Colonic mucosa (tissue), 4 donors: ENCODE results near the gene TUBB1. TPM values are rescaled to one million over a fixed set of nuclear protein-coding genes. Genes with fewer than 3 reads are reported as not detected.
"Not testable (repeated sequence)": the region's sequence is repeated elsewhere in the genome, so short reads cannot be mapped to it uniquely, and the experiment has no call there.

Experiments
- DNase-seq: peaks from one replicate; pipeline ENCODE4 v3.0.0-alpha.2; 2020
- H3K27ac ChIP-seq: fragments of 200-600 bp; one replicate; pipeline ENCODE4 v1.8.0; 2021
- H3K27me3 ChIP-seq: fragments of 200-600 bp; one replicate; pipeline ENCODE4 v1.8.0; 2021
- H3K36me3 ChIP-seq: fragments of 200-600 bp; one replicate; pipeline ENCODE4 v1.8.0; 2021
- H3K4me1 ChIP-seq: fragments of 200-600 bp; one replicate; pipeline ENCODE4 v1.8.0; 2021; ENCODE audit warnings: mild to moderate bottlenecking
- H3K4me3 ChIP-seq: fragments of 200-600 bp; one replicate; pipeline ENCODE4 v1.8.0; 2021
- H3K9ac ChIP-seq, 2 donors: one replicate each; pipeline ENCODE4 v1.7.0; 2013; ENCODE audit warnings: control low read depth in 2 of 2, low read depth in 2 of 2, low read length in 2 of 2
- H3K9me3 ChIP-seq: fragments of 200-600 bp; one replicate; pipeline ENCODE4 v1.8.0; 2021
- intact Hi-C: fragments of 100-400 bp; cut with DNase I; formaldehyde crosslinking; loops from one replicate; pipeline ENCODE4 v1.14.1; 2022
- total RNA-seq, 2 donors: library from RNA; stranded (reverse); fragmentation: NEBNext Ultra II Directional in 1 of 2; extraction: Animal tissue kit (Norgen Biotek cat#: 25700) in 1 of 2; gene quantifications; one replicate each; pipeline ENCODE4 v1.2.1, GENCODE V29; 2021
- TF ChIP-seq, protein P1 (sequence below): fragments of 200-600 bp; IDR thresholded peaks from one replicate; pipeline ENCODE4 v1.8.0; 2022; ENCODE audit warnings: antibody characterized with exemption, mild to moderate bottlenecking
- donor health status: healthy.
- donor health status: DM: no; HTN: no; CAD: no.
- donor health status: DM: no; HTN: no; CAD: no.

The TUBB1 gene
- total RNA-seq, 2 donors from 2014 or later = not detected

DNA sequence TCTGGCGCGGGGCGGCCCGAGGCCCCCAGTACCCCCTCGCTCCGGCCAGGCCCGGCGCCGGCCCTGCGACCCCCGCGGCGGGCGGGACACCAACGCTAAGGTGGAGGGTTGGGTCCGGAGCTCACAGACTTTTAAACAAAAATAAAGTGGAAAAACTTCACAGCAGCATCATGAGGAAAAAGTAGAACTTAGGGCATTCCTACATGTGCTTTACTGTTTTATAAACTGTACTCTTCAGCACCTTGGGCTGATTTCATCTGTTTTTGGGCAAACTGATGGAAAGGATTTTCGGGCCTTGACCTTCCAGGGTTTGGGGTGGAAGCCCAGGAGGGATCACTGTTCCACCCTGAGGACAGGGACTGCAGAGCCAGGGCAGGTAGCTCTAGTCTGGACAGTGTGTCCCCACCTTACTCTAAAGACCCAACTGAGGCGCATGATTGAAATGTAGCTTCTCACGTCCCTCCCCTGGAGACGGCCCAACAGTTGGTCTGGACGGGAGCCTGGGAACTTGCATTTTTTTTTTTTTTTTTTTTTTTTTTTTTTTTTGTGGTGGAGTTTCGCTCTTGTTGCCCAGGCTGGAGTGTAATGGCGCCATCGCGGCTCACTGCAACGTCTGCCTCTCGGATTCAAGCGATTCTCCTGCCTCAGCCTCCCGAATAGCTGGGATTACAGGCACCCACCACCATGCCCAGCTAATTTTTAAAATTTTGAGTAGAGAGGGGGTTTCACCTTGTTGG lies 37.4 kb upstream of the TUBB1 start:
- H3K4me1 ChIP-seq = no peaks in the 10 kb centered on the region
- no peaks in the 10 kb centered on the region for H3K27me3 ChIP-seq
- H3K4me3 ChIP-seq = peak overlapping the region; percentile 58
- peak overlapping the region; percentile 24 for H3K27ac ChIP-seq
- H3K9me3 ChIP-seq = no peaks in the 10 kb centered on the region
- intact Hi-C loops = loop anchor here (5.0 kb wide), 1 partner anchor 79 kb away; no protein-coding TSS in a partner anchor
- peak overlapping the region; percentile 76 to 94 for H3K9ac ChIP-seq
- TF ChIP-seq, protein P1, sequence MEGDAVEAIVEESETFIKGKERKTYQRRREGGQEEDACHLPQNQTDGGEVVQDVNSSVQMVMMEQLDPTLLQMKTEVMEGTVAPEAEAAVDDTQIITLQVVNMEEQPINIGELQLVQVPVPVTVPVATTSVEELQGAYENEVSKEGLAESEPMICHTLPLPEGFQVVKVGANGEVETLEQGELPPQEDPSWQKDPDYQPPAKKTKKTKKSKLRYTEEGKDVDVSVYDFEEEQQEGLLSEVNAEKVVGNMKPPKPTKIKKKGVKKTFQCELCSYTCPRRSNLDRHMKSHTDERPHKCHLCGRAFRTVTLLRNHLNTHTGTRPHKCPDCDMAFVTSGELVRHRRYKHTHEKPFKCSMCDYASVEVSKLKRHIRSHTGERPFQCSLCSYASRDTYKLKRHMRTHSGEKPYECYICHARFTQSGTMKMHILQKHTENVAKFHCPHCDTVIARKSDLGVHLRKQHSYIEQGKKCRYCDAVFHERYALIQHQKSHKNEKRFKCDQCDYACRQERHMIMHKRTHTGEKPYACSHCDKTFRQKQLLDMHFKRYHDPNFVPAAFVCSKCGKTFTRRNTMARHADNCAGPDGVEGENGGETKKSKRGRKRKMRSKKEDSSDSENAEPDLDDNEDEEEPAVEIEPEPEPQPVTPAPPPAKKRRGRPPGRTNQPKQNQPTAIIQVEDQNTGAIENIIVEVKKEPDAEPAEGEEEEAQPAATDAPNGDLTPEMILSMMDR = no peak
- no peaks in the 10 kb centered on the region for H3K36me3 ChIP-seq
- DNase-seq = peak; percentile 33

DNA sequence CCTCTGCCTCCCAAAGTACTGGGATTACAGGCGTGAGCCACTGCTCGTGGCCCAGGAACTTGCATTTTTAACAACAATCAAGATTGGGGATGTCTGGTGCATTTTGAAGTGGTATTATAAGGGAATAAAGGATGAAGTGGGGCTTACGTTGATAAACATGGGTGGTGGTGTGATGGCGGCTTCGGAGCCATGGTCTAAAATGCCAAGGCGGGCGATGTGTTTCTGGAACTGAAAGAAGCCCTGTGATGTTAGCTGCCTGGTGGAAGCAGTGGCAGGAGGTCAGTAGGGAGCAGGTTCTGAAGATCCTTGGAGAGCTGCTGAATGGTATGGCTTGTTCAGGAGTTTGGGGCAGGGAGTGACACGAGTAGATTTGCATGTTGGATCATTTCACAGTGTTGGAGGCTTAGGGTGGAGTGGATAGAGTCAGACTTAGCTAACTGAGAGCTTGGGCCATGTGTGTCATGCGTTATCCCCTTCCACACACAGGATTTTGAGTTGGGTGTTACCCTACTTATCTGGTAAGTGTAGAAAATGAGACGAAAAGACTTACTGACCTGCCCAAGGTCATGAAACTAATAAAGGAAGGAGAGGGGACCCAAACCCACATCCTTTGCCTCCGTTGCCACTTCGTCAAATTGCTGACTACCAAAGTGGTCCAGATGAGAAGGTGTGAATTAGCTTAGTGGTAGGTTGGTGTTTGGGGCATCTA lies 36.7 kb upstream of the TUBB1 start:
- H3K9me3 ChIP-seq = no peaks in the 10 kb centered on the region
- DNase-seq = no peak
- no peak overlapping the region for H3K27ac ChIP-seq
- TF ChIP-seq, protein P1 = no peak
- intact Hi-C loops = loop anchor here (5.0 kb wide), 1 partner anchor 80 kb away; no protein-coding TSS in a partner anchor
- no peaks in the 10 kb centered on the region for H3K27me3 ChIP-seq
- peak overlapping the region; percentile 58 for H3K4me3 ChIP-seq
- H3K4me1 ChIP-seq = no peaks in the 10 kb centered on the region
- H3K36me3 ChIP-seq = no peaks in the 10 kb centered on the region
- no peak overlapping the region for H3K9ac ChIP-seq

- not testable (repeated sequence) for H3K4me3 ChIP-seq, H3K27me3 ChIP-seq, H3K9ac ChIP-seq, H3K36me3 ChIP-seq, H3K9me3 ChIP-seq, DNase-seq, H3K27ac ChIP-seq, H3K4me1 ChIP-seq
- intact Hi-C loops = loop anchor here (5.0 kb wide), 1 partner anchor 81 kb away; no protein-coding TSS in a partner anchor
Observed at GRCh38 chr20:58983115-58983468, 36.1 kb upstream of the TUBB1 start.

DNA sequence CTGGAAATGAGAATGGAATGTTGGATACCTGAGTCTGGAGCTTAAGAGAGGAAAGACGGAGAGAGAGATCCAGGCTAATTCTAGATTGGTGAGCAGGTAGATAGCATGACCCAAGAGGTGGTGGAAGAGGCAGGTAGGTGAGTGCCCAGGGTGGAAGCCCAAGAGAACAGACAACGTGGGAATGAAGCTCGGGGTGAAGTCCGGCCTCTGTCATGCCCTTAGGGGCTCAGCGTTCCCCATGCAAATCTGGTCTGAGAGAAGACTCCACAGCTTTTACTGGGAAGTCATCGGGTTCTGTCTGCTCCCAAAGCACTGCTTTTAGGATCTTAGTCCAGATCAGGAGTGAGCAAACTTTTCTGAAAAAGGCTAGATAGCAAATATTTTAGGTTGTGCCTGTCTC lies 34.5 kb upstream of the TUBB1 start:
- Histone ChIP-seq H3K9ac (no peak overlapping the region), H3K4me3 (no peak overlapping the region), H3K36me3 (no peaks in the 10 kb centered on the region), H3K4me1 (no peaks in the 10 kb centered on the region), H3K9me3 (no peaks in the 10 kb centered on the region), H3K27ac (no peak overlapping the region), H3K27me3 (no peaks in the 10 kb centered on the region)
- DNase-seq = no peak
- TF ChIP-seq, protein P1 = no peak
- intact Hi-C loops = loop anchor here (5.0 kb wide), 1 partner anchor 82 kb away; no protein-coding TSS in a partner anchor

DNA sequence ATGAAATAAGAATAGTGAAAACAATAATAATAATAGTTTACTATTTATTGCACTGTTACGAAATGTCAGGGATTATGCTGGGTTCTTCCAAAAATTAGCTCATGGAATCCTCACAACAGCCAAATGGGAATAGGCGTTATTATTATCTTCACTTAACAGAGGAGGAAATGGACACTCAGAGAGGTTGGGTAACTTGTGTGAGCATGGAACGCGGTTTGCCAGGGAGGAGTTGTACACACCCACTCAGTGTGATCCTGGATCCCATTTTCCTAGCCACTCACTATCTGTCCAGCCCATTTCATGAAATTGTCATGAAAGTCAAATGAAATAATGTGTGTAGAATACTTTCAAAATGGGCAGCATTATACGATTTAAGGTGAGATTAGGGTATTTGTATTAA lies 33.6 kb upstream of the TUBB1 start:
- DNase-seq = no peak
- Histone ChIP-seq H3K27ac (no peak overlapping the region), H3K4me1 (no peaks in the 10 kb centered on the region), H3K27me3 (no peaks in the 10 kb centered on the region), H3K9me3 (no peaks in the 10 kb centered on the region), H3K36me3 (peaks cover 2% of the 10 kb centered on the region), H3K4me3 (no peak overlapping the region), H3K9ac (no peak overlapping the region)
- intact Hi-C loops = no loop called here
- TF ChIP-seq, protein P1 = no peak
